NCI-H2227 treated with DMSO at 0.1 percent for 48 hours (cell line): ENCODE data around the gene APOH.

Experiments
- DNase-seq: peaks from one replicate; lab custom pipeline; 2025; lab: John Stamatoyannopoulos, UW

Gene APOH

DNA sequence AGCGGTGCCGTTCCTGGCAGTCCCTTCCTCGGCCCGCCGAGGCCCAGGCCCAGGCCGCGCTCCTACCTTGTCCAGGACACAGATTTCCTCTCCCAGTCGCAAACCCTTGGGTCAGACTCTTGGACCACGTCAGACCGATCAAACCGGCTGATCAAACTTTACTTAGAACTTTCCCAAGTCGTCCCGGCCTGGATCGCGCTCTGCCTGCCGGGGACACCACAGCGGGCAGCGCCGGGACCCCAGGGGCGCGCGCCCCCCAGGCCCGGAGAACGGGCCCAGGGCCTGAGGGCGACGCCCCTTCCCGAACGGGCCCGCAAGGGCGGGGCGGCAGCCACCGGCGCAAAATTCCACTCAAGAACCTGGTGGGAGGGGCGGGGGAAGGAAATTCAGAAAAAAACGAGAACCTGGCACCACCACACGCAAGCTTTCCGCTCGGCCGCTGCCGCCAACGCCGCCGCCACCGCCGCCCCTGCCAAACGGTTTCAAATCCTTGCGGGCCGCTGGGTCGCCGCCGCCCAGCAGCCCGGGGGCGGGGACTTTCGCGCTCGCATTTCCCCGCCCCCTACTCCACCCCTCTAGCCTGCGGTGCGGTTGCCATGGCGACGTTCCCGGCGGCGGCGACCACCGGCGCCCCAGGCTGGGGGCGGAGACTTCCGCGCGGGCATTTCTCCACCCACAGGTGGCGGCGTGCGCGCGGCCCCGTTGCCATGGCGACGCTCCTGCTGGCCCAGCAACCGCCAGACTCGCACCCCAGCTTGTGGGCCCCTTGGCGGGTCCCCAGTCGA lies 37.4 kb downstream of the APOH start, which contains the start of gene CEP112:
Gene CEP112, minus strand, starts transcription at position 541 of the 785 bp plus-strand sequence.
- peak; percentile 86 for DNase-seq

DNA sequence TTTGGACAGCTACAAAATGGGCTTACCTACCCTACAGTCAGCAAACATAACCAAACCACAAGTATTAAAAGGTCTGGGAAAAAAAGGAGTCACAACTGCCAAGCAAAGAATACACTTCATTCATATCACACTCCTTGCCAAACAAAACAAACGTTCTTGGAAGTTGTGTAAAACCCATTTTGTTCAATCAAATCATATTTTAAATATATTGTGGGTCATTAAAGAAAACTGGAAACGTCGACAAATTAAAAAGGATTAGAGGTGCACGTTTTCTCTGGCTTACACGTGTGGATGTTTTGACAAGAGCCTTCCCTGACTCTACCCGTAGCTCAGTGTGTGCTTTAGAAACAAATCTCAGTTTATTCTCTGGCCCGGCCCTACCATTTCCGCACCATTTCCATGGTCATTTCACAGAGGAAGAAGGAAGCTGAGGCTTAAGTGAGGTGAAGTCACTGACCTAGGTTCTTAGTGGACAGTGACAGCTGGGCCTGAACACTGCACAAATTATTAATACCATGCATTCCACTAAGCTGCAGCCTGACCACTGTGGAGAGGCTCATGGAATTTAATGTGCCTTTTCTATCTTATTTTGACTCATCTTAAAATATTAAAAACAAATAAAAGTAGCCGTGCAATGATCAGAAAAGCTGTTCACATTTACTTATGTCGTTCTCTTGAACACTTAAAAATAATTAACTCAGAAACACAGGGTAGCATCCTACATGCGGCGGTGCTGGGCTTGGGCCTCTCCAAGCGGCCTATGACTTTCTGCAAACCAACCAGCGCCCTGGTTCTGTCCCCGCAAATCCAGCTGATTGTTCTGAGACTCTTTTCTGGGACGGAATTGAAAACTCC lies 38.2 kb downstream of the APOH start:
- no peak for DNase-seq

DNA sequence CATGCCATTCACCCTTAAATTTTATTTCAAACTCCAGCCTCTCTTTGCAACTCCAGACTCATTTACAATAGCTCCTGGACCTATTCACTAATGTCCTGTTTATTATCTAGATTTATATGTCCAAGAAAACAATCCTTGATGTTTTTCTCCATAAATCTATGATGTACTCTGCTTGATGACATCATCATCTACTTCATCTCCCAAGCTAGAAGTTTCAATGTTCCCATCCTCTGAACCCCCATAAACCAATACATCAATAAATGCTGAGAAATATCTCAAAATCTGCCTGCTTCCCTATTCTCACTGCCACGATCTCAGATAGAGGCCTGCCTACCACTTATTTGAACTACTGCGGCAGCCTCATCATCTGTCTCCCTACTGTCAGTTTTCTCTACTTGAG lies 41.5 kb downstream of the APOH start:
- no peak for DNase-seq

DNA sequence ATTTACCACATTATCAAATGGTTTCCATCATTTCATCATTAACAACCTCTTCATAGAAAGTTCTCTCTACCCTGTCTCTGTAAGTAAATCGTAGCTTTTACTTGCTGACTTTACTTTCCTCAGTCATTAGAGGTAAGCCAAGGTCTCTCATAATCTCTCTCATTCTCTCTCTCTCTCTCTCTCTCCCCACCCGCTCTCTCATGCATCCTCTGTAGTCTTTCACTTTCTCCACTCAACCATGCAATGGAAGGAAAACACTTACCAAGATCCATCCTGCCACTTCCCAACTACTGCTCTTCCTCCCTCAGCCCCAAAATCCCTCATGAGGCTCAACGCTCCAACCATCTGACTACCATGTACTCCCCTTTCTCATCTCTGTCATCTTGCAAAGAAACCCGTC lies 43.4 kb downstream of the APOH start:
- DNase-seq = no peak

DNA sequence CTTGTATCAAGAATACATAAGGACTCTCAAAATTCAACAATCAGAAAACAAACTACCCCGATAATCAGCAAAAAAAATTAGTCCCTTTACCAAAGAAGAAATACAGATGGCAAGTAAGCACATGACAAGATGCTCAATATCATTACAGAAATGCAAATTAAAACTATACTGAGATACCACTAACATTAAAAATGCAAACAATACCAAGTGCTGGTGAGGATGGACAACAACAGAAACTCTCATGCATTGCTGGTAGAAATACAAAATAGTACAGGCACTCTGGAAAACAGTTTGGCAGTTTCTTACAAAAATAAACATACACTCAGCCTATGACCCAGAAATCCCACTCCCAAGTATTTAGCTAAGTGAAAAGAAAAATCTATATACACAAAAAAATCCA lies 44.8 kb downstream of the APOH start:
- no peak for DNase-seq

DNA sequence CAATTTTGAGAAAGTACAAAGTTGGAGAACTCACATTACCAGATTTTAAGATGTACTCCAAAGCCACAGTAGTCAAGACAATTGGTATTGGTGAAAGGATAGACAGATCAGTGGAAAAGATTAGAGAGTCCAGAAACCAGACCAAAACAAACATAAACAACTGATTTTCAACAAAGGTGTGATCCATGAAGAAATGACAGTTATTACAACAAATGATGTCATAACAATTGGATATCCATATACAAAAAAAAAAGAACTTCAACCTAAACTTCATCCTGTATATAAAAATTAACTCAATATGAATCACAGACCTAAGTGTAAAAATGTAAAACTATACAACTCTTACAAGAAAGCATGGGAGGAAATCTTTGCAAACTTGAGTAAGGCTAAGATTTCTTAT lies 45.7 kb downstream of the APOH start:
- DNase-seq = no peak

DNA sequence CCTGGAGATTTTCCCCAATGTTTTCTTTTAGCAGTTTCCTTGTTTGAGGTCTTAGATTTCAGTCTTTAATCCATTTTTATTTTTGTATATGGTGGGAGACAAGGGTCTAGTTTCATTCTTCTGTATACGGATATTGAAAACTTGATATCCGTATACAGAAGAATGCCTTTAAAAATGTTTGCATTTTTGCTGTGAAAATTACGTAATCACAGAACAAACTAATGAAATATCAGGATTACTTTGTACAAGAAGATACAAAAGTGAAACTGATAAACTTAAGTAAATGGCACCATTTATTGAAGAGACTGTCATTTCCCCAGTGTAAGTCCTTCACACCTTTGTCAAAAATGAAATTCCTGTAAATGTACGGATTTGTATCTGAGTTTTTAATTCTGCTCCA lies 50.6 kb downstream of the APOH start:
- no peak for DNase-seq

DNA sequence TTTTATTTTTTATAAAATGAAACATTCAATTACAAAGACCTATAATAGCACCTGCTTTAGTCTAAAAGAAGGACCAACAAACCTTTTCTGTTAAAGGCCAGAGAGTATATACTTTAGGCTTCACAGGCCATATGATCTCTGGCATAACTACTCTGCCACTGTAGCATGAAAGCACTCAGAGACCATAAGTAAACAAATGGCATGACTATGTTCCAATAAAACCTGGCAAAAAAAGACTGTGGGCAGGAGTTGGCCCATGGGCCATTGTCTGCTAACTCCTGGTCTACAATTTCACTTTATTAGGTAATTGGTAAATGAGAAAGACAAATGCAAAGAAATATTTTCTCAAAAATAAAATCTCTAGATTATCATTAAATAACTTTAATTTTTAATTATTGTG lies 52.2 kb downstream of the APOH start:
- DNase-seq = no peak

DNA sequence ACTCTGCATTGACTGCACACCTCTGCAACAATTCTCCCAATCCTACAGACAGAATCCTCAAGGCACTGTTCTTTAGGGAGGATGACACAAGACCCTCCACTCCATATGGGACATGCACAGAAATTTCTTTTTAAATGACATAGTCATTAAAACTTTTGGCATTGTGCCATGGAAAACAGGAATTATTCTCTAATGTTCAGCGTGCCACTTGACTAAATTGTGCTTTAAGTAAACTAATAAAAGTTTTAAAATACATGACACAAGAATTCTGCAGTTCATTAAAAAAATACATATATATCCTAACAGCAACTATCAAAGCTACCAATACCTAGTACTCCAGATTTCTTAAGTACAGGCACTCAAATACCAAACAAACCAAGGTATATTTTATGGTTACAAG lies 53.3 kb downstream of the APOH start:
- no peak for DNase-seq

DNA sequence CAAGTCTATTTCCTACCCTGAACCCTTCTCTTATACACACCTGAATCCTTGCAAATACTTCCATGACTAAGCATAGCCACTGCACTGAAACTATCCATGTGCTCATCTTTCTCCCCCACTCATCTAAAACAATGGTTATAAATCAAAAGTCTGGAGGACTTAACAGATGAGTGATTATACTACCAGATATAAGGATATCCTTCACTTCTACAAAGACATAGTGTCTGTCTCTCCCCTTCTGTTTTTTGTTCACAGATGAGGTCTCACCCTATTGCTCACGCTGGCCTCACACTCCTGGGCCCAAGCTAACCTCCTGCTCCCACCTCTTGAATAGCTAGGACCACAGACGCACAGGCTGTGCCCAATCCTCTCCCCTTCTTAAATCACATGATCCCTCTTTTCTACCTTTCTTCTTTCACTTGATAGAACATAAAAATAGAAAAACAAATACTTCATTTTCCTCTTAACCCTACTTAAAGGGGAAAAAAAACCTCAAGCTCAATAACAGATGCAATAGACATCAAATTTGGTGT lies 56.5 kb downstream of the APOH start:
- DNase-seq = no peak

DNA sequence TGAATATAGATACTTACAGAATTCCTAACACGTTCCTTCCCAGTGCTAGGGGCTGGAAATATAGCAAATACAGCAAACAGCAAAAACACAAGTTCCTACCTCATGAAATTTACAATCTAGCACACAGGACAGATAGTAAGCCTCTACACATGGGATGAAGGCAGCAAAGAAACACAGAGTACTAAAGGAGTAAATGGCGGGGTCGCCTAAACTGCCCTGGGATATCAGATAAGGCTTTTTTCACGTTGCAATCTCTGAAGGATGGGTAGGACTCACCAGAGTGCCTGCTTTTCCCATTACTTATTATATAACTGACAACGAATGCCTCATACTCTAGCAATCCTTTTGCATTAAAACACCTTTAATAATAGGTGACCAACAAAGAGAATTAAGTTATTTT lies 57.1 kb downstream of the APOH start:
- DNase-seq = no peak

DNA sequence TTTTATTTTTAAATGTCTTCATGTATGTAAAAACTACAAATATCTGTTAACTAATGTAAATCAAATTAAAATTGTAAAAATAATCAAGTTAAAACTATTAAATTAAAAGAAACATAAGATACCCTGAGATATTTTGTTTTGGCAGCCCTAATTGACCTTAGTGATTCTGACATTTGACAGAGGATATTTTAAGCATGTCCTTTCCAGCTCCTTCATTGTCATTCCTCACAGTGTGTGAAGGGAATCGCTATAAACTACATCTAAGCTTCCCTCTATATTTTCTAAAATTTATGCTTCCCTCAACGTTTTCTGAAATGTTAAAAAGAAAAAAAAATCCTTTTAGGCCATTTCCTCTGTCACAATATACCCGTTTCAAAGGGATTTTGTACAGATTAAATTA lies 57.5 kb downstream of the APOH start:
- DNase-seq = no peak

DNA sequence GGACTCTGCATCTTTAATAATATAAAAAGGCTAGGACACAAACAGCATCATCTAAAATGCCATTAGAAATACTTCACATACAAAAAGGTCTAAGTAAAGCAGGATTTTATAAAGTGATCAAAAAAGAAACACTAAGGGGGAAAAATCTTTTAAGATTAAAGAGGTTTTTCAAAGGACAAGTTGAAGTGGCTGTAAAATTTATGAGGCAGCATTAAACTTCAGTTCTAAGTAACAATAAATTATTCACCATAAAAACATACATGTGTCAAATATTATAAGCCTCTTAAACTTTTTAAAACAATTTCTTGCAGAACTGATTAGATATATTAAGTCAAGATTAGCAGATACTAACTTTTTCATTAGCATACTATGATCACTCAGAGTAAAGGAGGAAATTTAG lies 58.0 kb downstream of the APOH start:
- no peak for DNase-seq

DNA sequence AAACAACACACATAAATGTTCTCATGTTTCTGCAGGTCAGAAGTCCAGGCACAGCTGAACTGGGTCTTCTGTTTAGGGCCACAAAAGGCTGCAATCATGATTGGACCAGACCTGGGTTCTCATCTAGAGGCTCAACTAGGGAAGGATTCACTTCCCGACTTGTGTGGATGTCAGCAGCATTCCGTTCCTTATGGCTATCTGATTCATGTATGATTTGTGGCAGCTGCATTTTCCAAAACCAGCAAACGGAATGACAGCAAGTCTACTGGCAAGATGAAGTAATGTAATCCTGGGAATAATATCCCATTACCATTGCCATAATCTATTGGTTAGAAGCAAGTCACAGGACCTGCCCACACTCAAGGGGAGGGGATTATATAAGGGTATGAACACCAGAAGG lies 59.4 kb downstream of the APOH start:
- DNase-seq = no peak

DNA sequence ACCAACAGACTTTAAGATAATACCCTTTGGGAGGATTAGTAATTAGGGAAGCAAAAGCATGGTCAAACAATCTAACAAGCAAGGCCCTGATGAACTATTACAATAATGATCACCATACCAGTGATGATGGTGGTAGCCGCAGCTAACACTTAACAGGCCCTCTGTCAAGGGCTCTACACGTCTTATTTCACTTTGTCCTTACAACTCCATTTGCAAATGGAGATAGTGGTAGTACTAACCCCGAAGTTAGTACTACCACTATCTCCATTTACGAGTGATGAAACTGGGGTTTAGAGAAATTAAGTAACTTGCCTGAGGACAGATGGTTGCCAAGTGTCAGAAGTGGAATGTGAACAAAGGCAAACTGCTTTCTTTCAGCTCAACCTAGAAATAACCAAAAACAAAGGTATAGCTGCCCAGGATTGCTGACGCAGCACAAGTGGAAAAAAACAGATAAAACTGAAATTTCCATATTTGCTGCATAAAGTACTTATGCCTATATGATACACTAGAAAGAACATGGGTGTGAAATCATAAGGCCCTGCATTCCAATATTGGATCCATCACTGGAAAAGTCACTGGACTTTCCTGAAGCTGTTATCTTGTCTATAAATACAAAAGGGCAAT lies 61.9 kb downstream of the APOH start:
- no peak for DNase-seq

DNA sequence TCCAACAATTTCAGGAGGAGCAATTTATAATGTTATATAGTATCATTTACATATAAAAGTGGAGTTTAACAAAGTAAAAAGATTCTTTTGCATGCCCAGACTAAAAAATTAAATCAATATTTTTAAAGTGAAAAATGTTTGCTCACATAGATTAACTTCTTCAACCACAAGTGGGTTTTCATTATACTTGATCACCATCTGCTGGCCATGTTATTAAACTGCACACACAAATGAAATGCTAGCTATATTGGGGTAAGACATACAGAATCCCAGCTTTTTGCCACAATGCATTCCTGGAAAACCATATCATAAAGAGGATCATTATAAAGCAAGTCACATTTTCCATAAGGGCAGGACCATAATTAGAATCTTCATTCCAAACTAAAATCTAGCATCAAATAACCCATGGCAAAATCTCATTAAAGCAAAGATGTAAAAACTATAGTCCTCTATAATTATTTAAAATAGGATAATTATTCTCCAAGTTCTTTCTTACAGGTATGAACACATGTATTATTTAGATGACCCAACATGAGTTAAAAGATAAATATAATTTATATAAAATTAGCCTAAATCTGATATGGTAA lies 63.6 kb downstream of the APOH start:
- DNase-seq = peak; percentile 56
